Measurements from ENCODE around the gene CHMP4A.

The CHMP4A gene

DNA sequence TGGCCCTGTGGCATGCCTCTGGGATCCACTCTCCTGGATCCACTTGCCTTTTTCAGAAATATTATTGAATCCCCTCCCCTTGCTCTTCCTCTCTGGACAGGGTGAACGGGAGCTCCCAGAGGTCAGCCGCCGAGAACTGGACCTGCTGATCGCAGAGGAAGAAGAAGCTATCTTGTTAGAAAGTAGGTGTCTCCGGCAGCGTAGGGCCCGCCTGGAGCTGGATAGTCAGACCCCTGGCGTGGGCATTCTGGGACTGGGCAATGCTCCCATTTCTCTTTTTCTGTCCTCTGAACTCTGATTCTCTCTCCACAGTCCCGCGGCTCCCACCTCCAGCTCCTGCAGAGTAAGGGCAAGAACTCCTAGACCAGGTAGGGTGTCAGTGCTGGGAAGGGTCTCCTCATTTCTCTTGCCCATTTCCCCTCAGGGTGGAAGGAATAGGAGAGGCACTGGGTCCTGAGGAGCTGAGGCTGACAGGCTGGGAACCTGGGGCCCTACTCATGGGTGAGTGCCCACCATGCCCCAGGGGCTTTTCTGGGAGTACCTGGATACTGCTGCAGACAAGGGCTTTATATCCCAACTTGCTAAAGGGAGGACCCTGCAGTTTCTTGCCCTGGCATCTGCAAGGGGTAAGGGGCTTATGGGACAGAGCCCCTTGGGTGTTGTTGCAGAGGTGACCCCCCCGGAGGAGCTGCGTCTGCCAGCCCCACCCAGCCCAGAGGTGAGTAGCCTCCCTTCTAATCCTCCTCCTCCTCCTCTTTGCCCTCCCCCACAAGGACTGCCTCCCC, 36.1 kb downstream of the CHMP4A start:
- DNase-seq = no peak

DNA sequence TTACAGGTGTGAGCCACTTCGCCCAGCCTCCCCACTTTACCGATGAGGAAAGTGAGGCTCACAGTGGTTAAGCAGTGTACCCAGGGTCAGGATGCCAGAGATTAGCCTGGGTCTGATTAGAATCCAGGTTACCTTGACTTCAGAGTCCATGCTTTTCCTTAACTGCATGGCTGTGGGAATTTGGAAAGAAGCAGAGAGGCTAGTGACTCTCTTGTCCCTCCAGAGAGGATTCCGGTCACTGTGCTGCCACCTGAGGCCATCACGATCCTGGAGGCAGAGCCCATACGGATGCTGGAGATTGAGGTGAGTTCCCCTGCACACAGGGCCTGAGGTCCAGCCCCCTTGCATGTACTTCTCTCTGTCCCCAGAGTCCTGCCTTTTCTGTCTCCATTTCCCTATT, 36.7 kb downstream of the CHMP4A start:
- DNase-seq = no peak

DNA sequence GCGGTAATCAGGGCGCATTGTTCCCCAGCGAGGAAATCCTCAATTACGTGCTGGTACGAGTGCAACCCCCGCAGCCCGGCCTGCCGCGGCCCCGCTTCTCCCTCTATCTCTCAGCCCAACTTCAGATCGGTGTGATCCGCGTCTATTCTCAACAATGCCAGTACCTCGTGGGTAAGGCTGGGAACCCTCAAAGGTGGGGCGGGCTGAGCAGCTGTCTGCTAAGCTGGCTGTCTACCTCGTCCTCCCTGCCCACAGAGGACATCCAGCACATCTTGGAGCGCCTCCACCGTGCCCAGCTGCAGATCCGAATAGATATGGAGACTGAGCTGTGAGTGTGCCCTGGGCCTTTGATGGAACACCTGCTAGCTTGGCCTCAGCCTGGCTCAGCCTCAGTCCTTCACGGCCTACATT, 40.4 kb downstream of the CHMP4A start:
- no peak for DNase-seq

DNA sequence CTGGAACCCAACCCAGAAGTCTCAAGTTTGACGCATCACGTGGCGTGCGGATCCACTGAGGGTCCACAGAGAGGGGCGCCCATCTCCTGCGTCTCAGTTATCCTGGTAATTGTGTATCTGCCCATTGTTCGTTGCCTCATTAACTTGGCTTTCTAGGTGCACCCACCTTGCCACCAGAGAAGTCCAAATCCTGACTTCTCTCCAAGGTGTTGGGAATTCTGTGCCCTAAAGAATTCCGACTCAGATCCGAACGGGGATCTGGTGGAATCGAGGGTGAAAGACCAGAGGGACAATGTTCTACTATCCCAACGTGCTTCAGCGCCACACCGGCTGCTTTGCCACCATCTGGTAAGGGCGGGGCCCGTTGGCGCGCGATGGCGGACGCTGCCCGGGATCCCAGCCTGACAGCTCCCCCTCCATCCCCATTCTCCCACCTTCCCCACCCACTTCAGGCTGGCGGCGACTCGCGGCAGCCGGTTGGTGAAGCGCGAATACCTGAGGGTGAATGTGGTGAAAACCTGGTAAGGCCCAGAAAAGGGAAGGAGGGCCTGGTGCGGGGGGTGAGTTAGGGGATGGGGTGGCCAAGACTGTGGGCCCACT, 40.9 kb downstream of the CHMP4A start:
- no peak for DNase-seq

DNA sequence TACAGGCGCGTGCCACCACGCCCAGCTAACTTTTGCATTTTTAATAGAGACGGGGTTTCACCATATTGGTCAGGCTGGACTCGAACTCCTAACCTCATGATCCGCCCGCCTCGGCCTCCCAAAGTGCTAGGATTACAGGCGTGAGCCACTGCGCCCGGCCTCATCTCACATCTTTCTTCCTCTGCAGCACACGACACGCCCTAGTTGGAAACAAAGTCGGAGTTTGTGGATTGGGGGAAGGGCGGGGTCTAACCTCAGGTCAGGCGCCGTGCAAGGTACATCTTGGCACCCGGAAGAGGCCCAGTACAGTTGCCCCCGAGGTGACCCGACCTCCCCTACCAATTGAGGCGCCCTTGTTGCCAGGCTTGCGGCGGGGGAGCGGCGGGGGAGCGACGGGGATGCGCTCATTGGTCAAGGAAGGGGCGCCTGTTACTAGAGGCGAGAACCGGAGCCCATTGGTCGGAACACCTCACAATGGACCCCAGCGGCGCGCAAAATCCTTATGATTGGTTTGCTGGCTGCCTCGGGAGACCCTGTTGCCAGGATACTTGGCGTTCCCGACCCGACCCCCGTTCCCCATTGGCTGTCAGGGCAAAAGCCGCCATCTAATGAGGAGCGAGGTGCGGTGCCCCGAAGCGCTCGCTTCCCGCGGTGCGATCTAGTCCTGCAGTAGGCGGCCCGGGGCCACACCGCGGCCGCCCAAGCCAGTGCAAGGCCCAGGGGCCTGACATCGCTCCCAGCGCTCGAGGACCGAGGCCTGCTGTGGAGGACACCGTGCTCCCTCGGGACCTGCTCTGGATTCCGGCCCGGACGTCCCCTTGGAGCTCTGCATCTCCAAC, 41.6 kb downstream of the CHMP4A start, which contains the start of gene REC8:
REC8 (plus strand) TSS at position 659 of the 839 bp plus-strand sequence. CDS start 473 bp downstream, outside the sequence.
- no peak for DNase-seq

DNA sequence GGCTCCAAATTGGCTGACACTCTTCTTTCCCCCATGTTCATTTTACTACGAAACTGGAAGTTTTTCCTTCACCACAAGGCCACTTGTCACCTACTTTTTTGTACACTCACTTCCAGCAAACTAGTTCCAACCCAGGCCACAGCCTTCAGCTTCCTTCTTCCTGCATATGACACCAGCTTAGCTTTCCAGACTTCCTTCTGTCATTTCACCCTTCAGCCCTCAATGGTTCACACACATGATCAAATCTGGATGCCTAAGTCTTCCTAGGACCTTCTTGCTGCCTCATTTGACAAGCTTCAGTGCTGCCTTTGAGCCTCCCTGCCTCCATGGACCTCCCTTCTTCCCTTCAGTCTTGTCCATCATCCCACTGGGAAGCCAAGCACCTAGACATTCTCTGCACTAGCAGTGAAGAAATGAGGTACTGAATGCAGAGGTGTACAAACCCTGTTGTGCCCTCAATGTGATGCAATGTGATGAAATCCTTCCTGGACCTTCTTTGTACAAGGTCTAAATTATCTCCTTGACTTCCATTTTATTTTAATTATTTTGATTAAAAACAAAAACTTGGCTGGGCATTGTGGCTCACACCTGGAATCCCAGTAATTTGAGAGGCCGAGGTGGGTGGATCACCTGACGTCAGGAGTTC, 45.7 kb downstream of the CHMP4A start:
- no peak for DNase-seq

DNA sequence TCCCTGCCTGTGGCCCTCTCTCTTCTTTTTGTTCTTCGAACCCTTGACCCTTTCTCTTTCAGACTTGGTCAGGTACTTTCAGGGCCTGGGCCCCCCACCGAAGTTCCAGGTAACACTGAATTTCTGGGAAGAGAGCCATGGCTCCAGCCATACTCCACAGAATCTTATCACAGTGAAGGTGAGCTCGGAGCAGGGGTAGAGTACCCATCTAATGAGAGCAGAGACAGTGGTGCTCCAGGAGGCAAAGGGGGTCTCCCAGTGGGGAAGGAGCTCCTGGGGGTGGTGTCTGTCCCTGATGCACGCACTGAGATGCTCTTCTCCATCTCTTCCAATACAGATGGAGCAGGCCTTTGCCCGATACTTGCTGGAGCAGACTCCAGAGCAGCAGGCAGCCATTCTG, 47.5 kb downstream of the CHMP4A start:
- DNase-seq = no peak

DNA sequence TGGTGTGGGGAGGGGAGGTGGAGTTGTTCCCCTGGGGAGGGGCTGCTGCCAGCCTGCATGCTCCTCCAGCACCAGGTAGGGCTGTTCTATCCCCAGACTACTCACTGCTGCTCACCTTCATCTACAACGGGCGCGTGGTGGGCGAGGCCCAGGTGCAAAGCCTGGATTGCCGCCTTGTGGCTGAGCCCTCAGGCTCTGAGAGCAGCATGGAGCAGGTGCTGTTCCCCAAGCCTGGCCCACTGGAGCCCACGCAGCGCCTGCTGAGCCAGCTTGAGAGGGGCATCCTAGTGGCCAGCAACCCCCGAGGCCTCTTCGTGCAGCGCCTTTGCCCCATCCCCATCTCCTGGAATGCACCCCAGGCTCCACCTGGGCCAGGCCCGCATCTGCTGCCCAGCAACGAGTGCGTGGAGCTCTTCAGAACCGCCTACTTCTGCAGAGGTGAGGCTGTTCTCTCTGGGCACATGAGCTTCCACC, 48.7 kb downstream of the CHMP4A start:
- DNase-seq = no peak

DNA sequence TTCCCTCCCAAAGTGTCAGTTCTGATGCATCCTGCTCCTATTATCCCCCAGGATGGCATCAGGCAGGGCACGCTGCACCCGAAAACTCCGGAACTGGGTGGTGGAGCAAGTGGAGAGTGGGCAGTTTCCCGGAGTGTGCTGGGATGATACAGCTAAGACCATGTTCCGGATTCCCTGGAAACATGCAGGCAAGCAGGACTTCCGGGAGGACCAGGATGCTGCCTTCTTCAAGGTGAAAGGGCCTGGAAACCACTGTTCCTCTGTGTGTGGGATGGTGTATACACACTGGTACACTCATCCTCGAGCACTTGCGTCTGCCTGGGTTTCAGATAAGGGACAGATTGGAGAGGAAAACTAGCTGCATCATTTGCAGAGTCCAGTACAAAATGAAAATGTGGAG, 51.2 kb downstream of the CHMP4A start:
- DNase-seq = no peak

DNA sequence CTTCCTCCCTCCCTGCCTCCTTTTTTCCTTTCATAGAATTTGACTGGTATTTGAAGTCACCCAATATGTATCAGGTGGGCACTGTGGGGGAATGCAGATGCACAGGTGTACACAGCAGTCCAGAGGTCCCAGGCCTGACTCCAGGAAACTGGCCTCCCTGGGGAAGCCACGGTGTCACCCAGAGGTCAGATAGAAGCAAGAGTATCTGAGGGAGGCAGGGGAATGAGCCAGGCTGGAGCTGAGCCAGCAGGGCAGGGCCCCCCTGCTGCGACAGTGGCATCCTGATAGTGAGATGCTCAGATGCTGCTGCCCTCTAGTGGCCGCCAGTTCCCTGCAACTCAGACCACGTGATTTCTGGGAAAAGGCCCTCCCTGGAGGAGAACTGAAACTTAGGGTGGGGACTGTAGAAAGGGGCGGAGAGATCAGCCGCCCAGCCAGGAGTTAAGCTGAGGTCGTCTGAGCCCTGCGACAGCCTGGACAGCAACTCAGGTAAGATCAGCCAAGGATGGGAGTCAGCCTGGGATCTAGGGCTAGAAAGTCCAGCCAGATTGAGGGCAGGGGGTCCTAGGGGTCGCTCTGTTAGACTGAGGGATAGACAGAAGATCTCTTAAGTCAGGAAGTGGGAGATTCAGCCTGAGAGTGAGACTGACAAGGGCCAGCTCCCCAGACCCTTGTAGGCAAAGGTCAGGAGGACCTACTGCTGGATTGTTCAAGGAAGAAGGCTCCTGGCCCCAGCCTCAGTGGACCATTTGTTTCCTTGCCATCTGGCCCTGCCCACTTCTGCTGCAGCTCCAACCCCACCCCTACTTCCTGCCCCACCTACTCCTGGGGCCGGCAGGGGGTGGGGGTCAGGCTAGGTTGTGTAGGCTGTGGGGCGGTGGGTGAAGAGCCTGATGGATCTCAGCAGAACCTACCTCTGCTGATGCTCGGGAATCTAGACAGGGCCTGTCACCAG, 52.2 kb downstream of the CHMP4A start, which contains the start of gene IRF9:
IRF9 (plus strand) TSS at position 416 of the 955 bp plus-strand sequence. CDS start 880 bp downstream, outside the sequence.
- peak; percentile 80 for DNase-seq

DNA sequence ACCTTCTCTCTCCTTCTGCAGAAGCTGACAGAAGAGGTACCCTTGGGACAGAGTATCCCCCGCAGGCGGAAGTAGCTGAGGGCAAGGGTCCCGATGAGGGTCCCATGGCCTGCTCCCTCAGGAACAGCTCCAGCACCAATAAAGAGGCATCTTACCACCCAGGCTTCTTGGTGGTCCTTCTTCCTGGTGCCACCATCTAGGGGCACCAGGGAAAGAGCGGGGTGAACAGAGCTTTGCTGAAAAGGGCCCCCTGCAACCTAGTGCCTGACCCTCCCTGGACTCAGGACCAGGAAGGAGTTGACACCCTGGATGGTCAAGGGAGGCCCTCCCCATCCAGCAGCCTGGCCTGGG, 52.8 kb downstream of the CHMP4A start:
- DNase-seq = no peak

DNA sequence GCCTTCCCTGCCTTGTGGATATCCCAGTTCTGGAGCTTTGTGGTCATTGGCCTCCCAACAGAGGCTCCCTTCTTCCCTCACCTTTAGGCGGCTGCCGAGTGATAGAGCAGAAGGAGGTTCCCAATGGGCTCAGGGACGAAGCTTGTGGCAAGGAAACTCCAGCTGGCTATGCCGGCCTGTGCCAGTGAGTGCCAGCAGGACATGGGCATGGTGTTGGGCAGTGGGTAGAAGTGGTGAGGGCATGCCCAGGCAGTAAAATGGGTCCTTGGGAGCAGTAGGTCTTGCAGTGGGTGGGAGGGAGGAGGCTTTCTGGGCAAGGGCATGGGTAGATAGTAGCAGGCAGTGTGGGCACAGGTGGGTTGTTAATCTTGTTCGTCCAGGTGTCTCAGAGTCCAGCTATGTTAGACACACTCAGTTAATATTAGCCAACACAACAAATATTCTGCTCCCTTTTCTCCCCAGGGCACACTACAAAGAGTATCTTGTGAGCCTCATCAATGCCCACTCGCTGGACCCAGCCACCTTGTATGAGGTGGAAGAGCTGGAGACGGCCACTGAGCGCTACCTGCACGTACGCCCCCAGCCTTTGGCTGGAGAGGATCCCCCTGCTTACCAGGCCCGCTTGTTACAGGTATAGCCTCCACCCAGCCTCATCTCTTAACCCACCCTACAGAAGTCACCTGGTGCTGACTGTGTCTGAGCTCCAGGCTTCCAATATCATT, 53.4 kb downstream of the CHMP4A start:
- no peak for DNase-seq
